ENCODE data around the gene COL15A1. TPM values are rescaled to one million over a fixed set of nuclear protein-coding genes. Genes with fewer than 3 reads are reported as not detected.

COL15A1 gene
- total RNA-seq, 2 donors from 2014 or later = not detected

DNA sequence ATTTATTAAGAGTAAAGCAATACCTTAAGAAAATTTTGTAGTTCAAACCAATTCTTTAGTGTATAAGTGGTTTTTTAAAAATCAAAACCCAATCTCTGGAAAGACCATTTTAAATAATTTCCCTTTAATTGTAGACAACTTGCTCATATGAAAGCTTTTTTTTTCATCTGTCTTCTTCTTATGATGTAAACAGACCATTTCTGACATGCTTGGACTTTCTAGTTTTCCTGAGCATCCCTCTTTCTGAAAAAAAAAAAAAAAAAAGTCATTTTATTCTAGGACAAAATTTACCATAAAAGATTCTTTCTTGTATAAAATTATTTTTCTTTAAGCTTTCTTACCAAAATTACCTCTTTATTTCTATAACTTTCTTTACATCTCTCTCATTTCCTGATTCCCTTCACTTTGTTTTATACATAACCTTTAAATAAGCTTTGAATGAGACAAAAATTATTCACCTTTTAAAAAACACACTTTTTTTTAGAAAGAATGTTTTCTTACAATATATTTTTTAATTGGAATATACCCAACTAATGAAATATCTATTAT lies 67.5 kb downstream of the COL15A1 start:
- H3K9me3 ChIP-seq (ENCODE audit: control insufficient read depth, low read length, poor library complexity, severe bottlenecking) = no peaks in the 10 kb centered on the region
- peaks cover 3% of the 10 kb centered on the region for H3K36me3 Mint-ChIP-seq (ENCODE audit: low read depth)
- DNase-seq (no peak), ATAC-seq (no peak)
- no peaks in the 10 kb centered on the region for H3K27me3 Mint-ChIP-seq
- no peak overlapping the region for H3K4me3 Mint-ChIP-seq
- no peak overlapping the region for H3K27ac Mint-ChIP-seq
- H3K4me1 Mint-ChIP-seq = peaks cover 14% of the 10 kb centered on the region

DNA sequence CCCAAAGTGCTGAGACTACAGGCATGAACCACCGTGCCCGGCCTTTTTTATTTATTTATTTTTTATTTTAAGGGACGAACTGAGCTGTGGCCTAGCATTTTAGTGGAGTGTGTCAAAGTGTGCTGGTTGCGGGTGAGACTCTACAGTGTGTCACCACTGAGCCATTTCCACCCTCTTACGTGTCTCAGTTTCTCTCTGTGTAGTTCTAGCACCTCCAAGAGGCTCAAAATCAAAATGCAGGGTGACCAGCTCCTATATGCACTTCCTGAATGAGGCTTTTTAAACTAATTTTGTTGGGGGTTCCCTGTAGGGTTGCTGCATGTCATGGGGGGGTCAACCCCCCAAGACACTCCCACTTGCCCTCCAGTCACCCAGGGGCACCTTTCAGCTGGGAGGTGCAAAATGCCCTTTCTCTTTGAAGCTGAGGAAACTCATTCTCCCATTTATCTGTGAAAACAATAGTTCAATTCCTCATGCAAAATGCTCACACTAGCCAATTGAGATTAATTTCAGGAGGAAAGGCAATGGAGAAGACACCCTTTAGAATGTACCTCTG lies 69.3 kb downstream of the COL15A1 start:
- H3K27me3 Mint-ChIP-seq = no peaks in the 10 kb centered on the region
- no peak overlapping the region for H3K27ac Mint-ChIP-seq
- H3K4me3 Mint-ChIP-seq = peak overlapping the region; percentile 79
- peaks cover 3% of the 10 kb centered on the region for H3K36me3 Mint-ChIP-seq (ENCODE audit: low read depth)
- DNase-seq (no peak), ATAC-seq (peak; percentile 46)
- H3K9me3 ChIP-seq (ENCODE audit: control insufficient read depth, low read length, poor library complexity, severe bottlenecking) = no peaks in the 10 kb centered on the region
- peaks cover 14% of the 10 kb centered on the region for H3K4me1 Mint-ChIP-seq

DNA sequence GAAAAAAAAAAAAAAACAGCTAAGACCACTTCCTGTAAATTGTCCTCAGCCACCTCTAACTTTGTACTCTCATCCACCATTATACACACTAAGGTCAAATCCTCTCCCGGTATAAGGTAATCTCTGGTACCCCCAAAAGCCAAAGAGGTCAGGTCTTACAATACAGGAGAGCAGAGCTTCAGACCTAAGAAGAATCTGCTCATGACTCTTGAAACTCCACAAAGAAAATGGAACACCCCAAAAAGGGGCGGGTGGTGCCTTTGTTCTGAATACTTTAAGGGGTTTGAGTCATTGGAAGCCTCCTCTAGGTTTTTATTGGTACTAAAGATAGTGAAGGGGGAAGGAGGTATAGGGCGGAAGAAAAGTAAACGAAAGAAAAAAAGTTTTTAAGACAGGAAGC lies 69.8 kb downstream of the COL15A1 start:
- H3K36me3 Mint-ChIP-seq (ENCODE audit: low read depth) = peaks cover 3% of the 10 kb centered on the region
- peak overlapping the region; percentile 77 for H3K27ac Mint-ChIP-seq
- H3K4me3 Mint-ChIP-seq = peak overlapping the region; percentile 79
- ATAC-seq (peak; percentile 36), DNase-seq (no peak)
- H3K4me1 Mint-ChIP-seq = peaks cover 16% of the 10 kb centered on the region
- H3K9me3 ChIP-seq (ENCODE audit: control insufficient read depth, low read length, poor library complexity, severe bottlenecking) = no peaks in the 10 kb centered on the region
- no peaks in the 10 kb centered on the region for H3K27me3 Mint-ChIP-seq

DNA sequence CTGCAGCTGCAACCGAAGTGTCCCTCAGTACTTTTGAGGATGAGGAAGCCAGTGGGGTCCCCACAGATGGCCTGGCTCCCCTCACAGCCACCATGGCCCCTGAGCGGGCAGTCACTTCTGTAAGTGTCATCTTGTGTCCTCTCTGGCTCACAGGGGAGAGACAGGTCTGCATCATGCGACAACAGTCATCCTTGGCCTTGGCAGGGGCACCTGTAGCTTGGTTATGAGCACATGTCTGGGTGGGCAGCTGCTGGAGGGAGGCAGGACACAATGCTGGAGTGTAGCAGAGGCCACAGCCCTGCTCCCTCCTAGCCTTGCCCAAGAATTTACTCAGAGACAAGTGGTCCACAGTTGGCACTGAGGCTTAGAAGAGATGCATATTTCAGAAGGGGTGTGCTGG lies 71.7 kb downstream of the COL15A1 start:
- DNase-seq = no peak
- no peak overlapping the region for H3K27ac Mint-ChIP-seq
- H3K9me3 ChIP-seq (ENCODE audit: control insufficient read depth, low read length, poor library complexity, severe bottlenecking) = no peaks in the 10 kb centered on the region
- no peak for ATAC-seq
- H3K36me3 Mint-ChIP-seq (ENCODE audit: low read depth) = no peaks in the 10 kb centered on the region
- peaks cover 16% of the 10 kb centered on the region for H3K4me1 Mint-ChIP-seq
- H3K4me3 Mint-ChIP-seq = no peak overlapping the region
- H3K27me3 Mint-ChIP-seq = no peaks in the 10 kb centered on the region

DNA sequence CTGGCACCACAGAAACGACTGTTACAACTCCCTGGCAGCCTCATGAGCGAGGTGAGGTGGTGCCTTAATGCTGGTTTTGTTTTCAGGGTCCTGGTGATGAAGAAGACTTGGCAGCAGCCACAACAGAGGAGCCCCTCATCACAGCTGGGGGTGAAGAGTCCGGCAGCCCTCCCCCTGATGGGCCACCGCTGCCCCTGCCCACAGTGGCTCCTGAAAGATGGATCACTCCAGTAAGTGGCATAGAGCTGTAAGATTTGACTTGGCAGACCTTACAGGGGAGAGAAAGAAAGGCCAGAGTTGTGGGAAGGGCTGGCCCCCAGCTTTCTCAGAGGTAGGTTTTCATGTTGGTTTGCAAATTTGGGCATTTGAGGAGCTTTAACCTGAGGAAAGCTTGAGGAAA lies 72.2 kb downstream of the COL15A1 start:
- H3K27me3 Mint-ChIP-seq = no peaks in the 10 kb centered on the region
- peaks cover 16% of the 10 kb centered on the region for H3K4me1 Mint-ChIP-seq
- ATAC-seq (no peak), DNase-seq (no peak)
- H3K27ac Mint-ChIP-seq = no peak overlapping the region
- H3K4me3 Mint-ChIP-seq = no peak overlapping the region
- no peaks in the 10 kb centered on the region for H3K9me3 ChIP-seq (ENCODE audit: control insufficient read depth, low read length, poor library complexity, severe bottlenecking)
- H3K36me3 Mint-ChIP-seq (ENCODE audit: low read depth) = no peaks in the 10 kb centered on the region

DNA sequence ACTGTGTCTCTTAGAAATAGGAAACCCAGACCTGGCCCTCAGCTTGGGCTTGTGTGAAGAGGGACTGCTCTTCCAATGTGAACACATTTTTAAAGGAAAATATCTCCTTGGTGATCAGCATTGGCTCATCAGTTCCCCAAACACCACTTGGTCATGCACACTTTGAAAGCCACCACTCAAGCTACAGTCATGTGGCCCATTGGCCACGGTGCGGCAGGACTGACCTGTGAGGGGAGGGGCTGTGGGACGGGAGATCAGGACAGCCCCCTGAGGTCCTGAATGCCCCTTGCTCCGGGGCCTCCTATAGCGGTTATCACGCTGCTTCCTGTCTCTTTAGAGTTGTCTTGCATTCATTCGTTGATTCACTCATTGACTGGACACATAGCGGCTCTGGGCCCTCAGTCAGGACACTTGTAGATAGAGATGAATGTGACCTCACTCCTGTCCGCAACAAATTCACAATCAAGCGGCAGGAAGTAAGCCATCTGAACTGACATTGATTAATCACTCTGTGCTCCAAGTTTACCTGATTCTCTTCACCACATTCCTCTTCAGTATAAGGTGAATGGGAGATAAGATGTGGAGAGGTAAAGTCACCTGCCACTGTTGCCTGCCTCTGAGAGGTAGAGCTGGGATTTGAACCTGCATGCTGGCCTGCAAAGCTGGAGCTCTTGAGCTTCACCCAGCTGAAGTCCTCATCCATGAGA lies 73.1 kb downstream of the COL15A1 start:
- Mint-ChIP-seq H3K27me3 (no peaks in the 10 kb centered on the region), H3K36me3 (ENCODE audit: low read depth) (no peaks in the 10 kb centered on the region), H3K4me3 (no peak overlapping the region), H3K27ac (no peak overlapping the region), H3K4me1 (peaks cover 16% of the 10 kb centered on the region)
- no peaks in the 10 kb centered on the region for H3K9me3 ChIP-seq (ENCODE audit: control insufficient read depth, low read length, poor library complexity, severe bottlenecking)
- ATAC-seq (no peak), DNase-seq (no peak)

DNA sequence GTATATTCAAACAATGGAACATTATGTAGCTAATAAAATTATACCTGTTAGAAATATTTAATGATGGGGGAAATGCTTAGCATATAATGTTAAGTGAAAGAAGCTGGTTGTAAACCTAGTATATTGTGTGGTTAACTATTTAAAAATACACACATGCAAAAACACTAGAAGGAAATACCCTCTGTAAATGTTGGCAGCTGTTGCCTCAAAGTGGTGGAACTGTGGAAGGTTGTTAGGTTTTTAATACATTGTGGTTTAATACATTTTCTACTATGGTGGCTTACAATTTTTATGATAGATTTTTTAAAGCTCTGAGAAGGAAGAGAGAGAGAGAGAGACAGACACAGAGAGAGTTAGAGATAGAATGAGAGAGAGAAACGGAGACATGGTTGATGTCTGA lies 74.9 kb downstream of the COL15A1 start:
- no peaks in the 10 kb centered on the region for H3K9me3 ChIP-seq (ENCODE audit: control insufficient read depth, low read length, poor library complexity, severe bottlenecking)
- Mint-ChIP-seq H3K27ac (no peak overlapping the region), H3K36me3 (ENCODE audit: low read depth) (no peaks in the 10 kb centered on the region), H3K4me1 (peaks cover 14% of the 10 kb centered on the region), H3K27me3 (no peaks in the 10 kb centered on the region), H3K4me3 (no peak overlapping the region)
- DNase-seq (no peak), ATAC-seq (no peak)

DNA sequence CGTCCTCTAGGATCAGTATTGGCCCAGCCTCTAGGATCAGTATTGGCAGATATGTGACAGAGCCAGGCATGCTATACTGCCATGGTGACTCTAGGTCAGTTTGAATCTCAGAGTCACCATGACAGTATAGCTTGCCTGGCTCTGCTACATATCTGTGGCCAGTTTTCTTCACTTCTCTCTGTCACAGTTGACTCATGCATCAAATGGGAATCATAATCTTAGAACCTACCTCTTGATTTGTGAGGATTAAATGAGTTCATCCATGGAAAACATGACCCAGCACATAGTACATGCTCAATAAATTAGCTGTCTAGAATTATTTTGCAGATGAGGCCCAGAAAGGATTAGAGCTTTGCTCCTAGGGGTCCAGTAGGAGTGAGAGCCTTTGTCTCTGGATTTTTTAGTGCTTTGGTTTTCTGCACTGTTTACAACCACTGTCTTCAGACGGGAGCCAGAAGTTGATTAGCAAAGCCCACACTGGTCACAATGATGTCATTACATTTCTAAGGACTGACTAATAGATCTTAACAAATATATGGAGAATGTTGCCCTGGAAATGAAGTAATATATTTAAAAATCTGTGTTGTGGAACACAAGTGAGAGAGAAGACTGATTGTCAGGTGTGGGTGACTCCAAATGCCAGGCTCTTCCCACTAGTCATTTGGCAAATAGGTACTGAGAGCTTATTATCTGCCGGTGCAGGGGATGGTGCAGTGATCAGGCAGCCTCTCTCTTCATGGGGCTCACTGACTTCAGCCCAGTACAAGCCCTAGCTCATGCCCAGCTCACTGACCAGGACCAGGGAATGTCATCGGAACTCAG lies 76.0 kb downstream of the COL15A1 start:
- H3K27ac Mint-ChIP-seq = no peak overlapping the region
- H3K27me3 Mint-ChIP-seq = no peaks in the 10 kb centered on the region
- DNase-seq = no peak
- no peak overlapping the region for H3K4me3 Mint-ChIP-seq
- peaks cover 8% of the 10 kb centered on the region for H3K4me1 Mint-ChIP-seq
- no peak for ATAC-seq
- H3K36me3 Mint-ChIP-seq (ENCODE audit: low read depth) = no peaks in the 10 kb centered on the region
- no peaks in the 10 kb centered on the region for H3K9me3 ChIP-seq (ENCODE audit: control insufficient read depth, low read length, poor library complexity, severe bottlenecking)

DNA sequence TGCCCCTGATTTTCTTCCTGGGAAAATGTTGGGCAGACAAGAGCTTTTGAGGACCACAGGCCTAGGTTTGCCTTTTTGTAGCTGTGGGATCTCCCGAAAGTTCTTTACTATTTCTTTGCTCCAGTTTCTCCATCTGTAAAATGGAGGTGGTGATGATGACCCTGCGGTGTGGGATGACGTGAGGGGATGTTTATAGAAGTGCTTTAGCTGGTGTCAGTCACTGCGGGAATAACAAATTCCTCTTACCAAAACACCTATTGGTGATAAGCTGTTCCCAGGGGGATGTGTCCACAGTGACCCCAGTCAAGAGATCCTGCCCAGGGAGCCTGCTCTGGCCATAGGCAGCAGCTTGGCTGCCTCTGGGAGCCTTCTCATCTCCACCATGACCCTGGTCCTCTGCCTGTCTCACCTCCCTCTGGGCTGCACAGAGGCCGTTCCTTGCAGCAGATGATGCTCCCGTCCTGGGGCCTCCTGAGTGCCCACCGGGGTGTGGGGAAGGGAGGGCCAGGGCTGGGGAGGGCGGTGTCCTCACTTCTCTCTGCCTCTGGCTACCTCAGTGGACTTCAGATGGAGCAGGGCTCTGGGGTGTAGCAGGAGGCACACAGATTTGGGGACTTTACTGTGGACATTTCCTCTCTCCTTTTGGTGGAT lies 77.2 kb downstream of the COL15A1 start:
- H3K27ac Mint-ChIP-seq = no peak overlapping the region
- DNase-seq = no peak
- H3K27me3 Mint-ChIP-seq = no peaks in the 10 kb centered on the region
- H3K9me3 ChIP-seq (ENCODE audit: control insufficient read depth, low read length, poor library complexity, severe bottlenecking) = no peaks in the 10 kb centered on the region
- H3K36me3 Mint-ChIP-seq (ENCODE audit: low read depth) = no peaks in the 10 kb centered on the region
- peaks cover 8% of the 10 kb centered on the region for H3K4me1 Mint-ChIP-seq
- no peak for ATAC-seq
- H3K4me3 Mint-ChIP-seq = no peak overlapping the region

DNA sequence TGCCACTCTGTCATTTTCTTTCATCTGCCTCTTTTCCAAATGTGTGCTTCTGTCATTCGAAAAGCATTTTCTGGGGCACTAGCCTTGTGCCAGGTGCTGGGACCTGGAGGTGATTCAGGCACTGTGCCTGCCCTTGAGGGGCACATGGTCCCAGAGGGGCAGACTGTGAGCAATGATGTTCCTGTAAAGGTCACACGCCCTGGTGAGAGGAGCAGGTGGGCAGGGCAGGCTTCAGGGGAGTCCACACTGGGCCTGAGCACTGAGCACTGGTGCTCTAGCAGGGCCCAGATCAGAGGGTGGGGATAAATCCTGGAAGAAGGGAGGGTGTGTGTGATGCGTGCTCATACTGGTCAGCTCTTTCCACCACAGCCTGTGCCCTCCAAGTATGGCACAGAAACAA lies 77.8 kb downstream of the COL15A1 start:
- Mint-ChIP-seq H3K4me1 (peaks cover 9% of the 10 kb centered on the region), H3K4me3 (no peak overlapping the region), H3K36me3 (ENCODE audit: low read depth) (no peaks in the 10 kb centered on the region), H3K27me3 (no peaks in the 10 kb centered on the region), H3K27ac (no peak overlapping the region)
- H3K9me3 ChIP-seq (ENCODE audit: control insufficient read depth, low read length, poor library complexity, severe bottlenecking) = no peaks in the 10 kb centered on the region
- ATAC-seq = no peak
- DNase-seq = no peak

DNA sequence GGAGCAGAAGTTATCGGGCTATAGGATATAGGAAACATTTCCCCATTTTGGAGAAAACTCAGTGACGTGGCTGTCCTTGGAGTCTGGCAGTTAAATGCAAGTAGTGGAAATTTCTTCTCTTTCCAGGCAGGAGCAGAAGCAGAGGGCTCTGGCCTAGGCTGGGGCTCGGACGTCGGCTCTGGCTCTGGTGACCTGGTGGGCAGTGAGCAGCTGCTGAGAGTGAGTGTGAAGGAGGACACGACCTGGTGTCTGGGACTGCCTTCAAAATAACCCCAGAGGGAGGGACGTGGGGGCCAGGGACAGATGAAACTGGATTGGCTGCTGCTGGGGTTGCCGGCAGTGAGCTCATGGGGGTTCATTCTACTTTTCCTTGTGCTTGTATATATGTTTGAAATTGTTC lies 79.5 kb downstream of the COL15A1 start:
- no peaks in the 10 kb centered on the region for H3K9me3 ChIP-seq (ENCODE audit: control insufficient read depth, low read length, poor library complexity, severe bottlenecking)
- ATAC-seq (no peak), DNase-seq (no peak)
- Mint-ChIP-seq H3K27ac (no peak overlapping the region), H3K4me1 (peaks cover 19% of the 10 kb centered on the region), H3K27me3 (no peaks in the 10 kb centered on the region), H3K4me3 (no peak overlapping the region), H3K36me3 (ENCODE audit: low read depth) (no peaks in the 10 kb centered on the region)

DNA sequence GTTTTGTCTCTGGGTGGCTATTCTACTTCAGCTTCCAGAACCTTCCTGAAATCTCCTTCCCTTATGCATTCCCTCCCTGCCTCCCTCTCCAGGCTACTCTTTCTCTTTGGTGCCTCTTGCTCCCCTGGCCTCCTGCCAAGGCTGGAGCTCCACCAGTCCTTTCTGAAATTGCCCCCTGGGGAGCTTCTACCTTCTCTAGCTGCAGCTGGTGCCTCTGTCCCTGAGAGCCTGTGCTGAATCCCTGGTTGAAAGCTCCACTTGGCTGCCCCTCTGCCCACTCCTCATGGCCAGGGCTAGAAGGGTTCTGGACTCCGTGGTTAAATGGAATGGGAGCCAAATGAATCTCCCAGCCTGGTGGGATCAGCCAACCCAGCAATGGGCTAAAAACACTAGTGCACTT lies 80.1 kb downstream of the COL15A1 start:
- Mint-ChIP-seq H3K27ac (no peak overlapping the region), H3K4me1 (peaks cover 19% of the 10 kb centered on the region), H3K36me3 (ENCODE audit: low read depth) (no peaks in the 10 kb centered on the region), H3K27me3 (no peaks in the 10 kb centered on the region), H3K4me3 (no peak overlapping the region)
- ATAC-seq (no peak), DNase-seq (no peak)
- no peaks in the 10 kb centered on the region for H3K9me3 ChIP-seq (ENCODE audit: control insufficient read depth, low read length, poor library complexity, severe bottlenecking)

DNA sequence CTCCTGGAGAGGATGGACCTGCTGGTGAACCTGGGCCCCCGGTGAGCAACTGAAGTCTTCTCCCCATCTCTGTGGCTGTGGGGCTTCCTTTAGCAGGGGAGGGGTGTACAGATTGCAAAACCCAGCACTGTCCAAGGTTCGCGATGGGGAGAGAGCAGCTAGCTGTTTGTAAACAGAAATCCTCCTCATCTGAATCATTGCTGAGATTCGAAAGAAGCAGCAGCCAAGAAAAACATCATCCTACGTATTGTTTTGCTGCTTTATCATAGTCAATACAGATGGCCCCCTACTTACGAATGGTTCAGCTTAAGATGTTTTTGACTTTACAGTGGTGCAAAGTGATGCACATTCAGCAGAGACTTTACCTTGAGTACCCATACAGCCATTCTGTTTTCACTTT lies 81.3 kb downstream of the COL15A1 start:
- DNase-seq = no peak
- H3K4me3 Mint-ChIP-seq = no peak overlapping the region
- no peaks in the 10 kb centered on the region for H3K36me3 Mint-ChIP-seq (ENCODE audit: low read depth)
- H3K4me1 Mint-ChIP-seq = peaks cover 19% of the 10 kb centered on the region
- H3K27ac Mint-ChIP-seq = no peak overlapping the region
- H3K27me3 Mint-ChIP-seq = no peaks in the 10 kb centered on the region
- no peaks in the 10 kb centered on the region for H3K9me3 ChIP-seq (ENCODE audit: control insufficient read depth, low read length, poor library complexity, severe bottlenecking)
- no peak for ATAC-seq
